T-helper 9 cell (primary cell): ENCODE data around the gene LGSN.
"Not testable (repeated sequence)": the region's sequence is repeated elsewhere in the genome, so short reads cannot be mapped to it uniquely, and the experiment has no call there.

Experiments
- DNase-seq: peaks from one replicate; pipeline ENCODE4 v3.0.0-alpha.2; 2020
- total RNA-seq, 2 donors: gene quantifications; one replicate each; lab custom pipeline; 2026; lab: John Stamatoyannopoulos, UW

Gene LGSN
- 0.35 to 0.48 reads per million in 2 donors for total RNA-seq

GRCh38 chr6:63319939-63320338 is at the start of gene LGSN:
TSS of gene LGSN (minus strand) at chr6:63319983. CDS start at chr6:63319943, 40 bp downstream.
- DNase-seq = no peak

GRCh38 chr6:63368347-63368746 is 48.6 kb upstream of the LGSN start:
- no peak for DNase-seq

- DNase-seq = not testable (repeated sequence)
Measured at GRCh38 chr6:63362500-63363120, 42.8 kb upstream of the LGSN start.

- DNase-seq = not testable (repeated sequence)
Measured at GRCh38 chr6:63357384-63357783, 37.6 kb upstream of the LGSN start.

GRCh38 chr6:63355632-63356031 is 35.8 kb upstream of the LGSN start:
- no peak for DNase-seq

GRCh38 chr6:63353286-63353630 is 33.5 kb upstream of the LGSN start:
- no peak for DNase-seq

- DNase-seq = no peak
Measured at GRCh38 chr6:63352544-63353285, 32.9 kb upstream of the LGSN start.

- DNase-seq = no peak
Measured at GRCh38 chr6:63352069-63352543, 32.3 kb upstream of the LGSN start.

GRCh38 chr6:63349401-63349800 is 29.6 kb upstream of the LGSN start:
- no peak for DNase-seq

- no peak for DNase-seq
Measured at GRCh38 chr6:63348836-63349235, 29.1 kb upstream of the LGSN start.

GRCh38 chr6:63347599-63347998 is 27.8 kb upstream of the LGSN start:
- no peak for DNase-seq

- DNase-seq = no peak
Measured at GRCh38 chr6:63346217-63346835, 26.5 kb upstream of the LGSN start.

GRCh38 chr6:63340351-63340750 is 20.6 kb upstream of the LGSN start:
- no peak for DNase-seq

GRCh38 chr6:63334652-63335051 is 14.9 kb upstream of the LGSN start:
- DNase-seq = not testable (repeated sequence)

- no peak for DNase-seq
Measured at GRCh38 chr6:63333440-63333839, 13.7 kb upstream of the LGSN start.

GRCh38 chr6:63326630-63327029 is 6.8 kb upstream of the LGSN start:
- not testable (repeated sequence) for DNase-seq

- DNase-seq = no peak
Measured at GRCh38 chr6:63322981-63323380, 3.2 kb upstream of the LGSN start.

GRCh38 chr6:63321821-63322220 is 2.0 kb upstream of the LGSN start:
- no peak for DNase-seq

- no peak for DNase-seq
Measured at GRCh38 chr6:63317641-63318040, 2.1 kb downstream of the LGSN start.

GRCh38 chr6:63316113-63316512 is 3.7 kb downstream of the LGSN start:
- DNase-seq = no peak

- no peak for DNase-seq
Measured at GRCh38 chr6:63313111-63313510, 6.7 kb downstream of the LGSN start.

- DNase-seq = no peak
Measured at GRCh38 chr6:63307581-63308246, 12.1 kb downstream of the LGSN start.

- no peak for DNase-seq
Measured at GRCh38 chr6:63306420-63306819, 13.4 kb downstream of the LGSN start.
